Ectodermal cell (in vitro differentiated cells): ENCODE measurements around the gene TMEM135.
"Not testable (repeated sequence)": the region's sequence is repeated elsewhere in the genome, so short reads cannot be mapped to it uniquely, and the experiment has no call there.

Source experiments
- H3K27ac ChIP-seq: 2 replicates; pipeline ENCODE4 v1.7.0; 2013; ENCODE audit warnings: mild to moderate bottlenecking, low read depth, low read length; ENCODE audit not compliant: insufficient read depth, poor library complexity, severe bottlenecking
- H3K27me3 ChIP-seq: 2 replicates; pipeline ENCODE4 v1.7.0; 2013; ENCODE audit warnings: mild to moderate bottlenecking, low read length; ENCODE audit not compliant: insufficient read depth, control insufficient read depth, poor library complexity, severe bottlenecking
- H3K36me3 ChIP-seq: one replicate; pipeline ENCODE4 v1.7.0; 2013; ENCODE audit warnings: low read length; ENCODE audit not compliant: control insufficient read depth, insufficient read depth
- H3K4me1 ChIP-seq: one replicate; pipeline ENCODE4 v1.7.0; 2013; ENCODE audit warnings: low read length; ENCODE audit not compliant: control insufficient read depth, insufficient read depth
- H3K4me3 ChIP-seq: 2 replicates; pipeline ENCODE4 v1.7.0; 2013; ENCODE audit warnings: low read depth, low read length, control low read depth; ENCODE audit not compliant: insufficient read depth
- H3K9me3 ChIP-seq: 2 replicates; pipeline ENCODE4 v1.7.0; 2013; ENCODE audit warnings: mild to moderate bottlenecking, low read length, moderate library complexity; ENCODE audit not compliant: control insufficient read depth
- whole genome bisulfite sequencing, 2 experiments: methylation state at CpG; one replicate each; pipeline ENCODE4 v1.1.7; 2013; ENCODE audit warnings: missing lambda C conversion rate in 2 of 2; 5-methylcytosine and 5-hydroxymethylcytosine counted together

The TMEM135 gene

GRCh38 chr11:87150936-87151335, 113.2 kb downstream of the TMEM135 start:
- peaks cover 4% of the 10 kb centered on the region for H3K4me1 ChIP-seq
- H3K36me3 ChIP-seq = no peaks in the 10 kb centered on the region
- no peaks in the 10 kb centered on the region for H3K27me3 ChIP-seq
- 91 to 95% methylated on average over 1 of the region's 1 CpG for WGBS, 2 experiments
- H3K27ac ChIP-seq = no peak overlapping the region
- H3K9me3 ChIP-seq = no peaks in the 10 kb centered on the region
- H3K4me3 ChIP-seq = no peak overlapping the region

GRCh38 chr11:87154246-87154645, 116.5 kb downstream of the TMEM135 start:
- Histone ChIP-seq H3K4me1 (no peaks in the 10 kb centered on the region), H3K27me3 (no peaks in the 10 kb centered on the region), H3K27ac (no peak overlapping the region), H3K4me3 (no peak overlapping the region), H3K9me3 (no peaks in the 10 kb centered on the region), H3K36me3 (no peaks in the 10 kb centered on the region)
- WGBS, 2 experiments = 83 to 100% methylated on average over 1 to 2 of the region's 2 CpGs

DNA sequence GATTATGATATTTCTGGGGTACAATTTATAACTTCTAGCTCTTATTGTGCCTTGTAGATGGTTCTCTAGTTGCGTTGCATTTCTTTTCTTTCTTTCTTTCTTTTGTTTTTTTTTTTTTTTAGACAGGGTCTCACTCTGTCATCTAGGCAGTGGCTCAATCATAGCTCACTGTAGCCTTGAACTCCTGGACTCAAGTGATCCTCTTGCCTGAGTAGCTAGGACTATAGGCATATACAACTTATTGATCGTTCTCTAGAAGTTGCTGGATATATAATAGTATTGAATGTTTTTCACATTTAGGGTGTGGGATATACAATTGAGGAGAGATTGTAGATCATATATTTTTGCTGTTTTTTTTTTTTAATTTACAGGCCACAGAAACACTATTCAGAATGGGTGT, 119.2 kb downstream of the TMEM135 start:
- WGBS, 2 experiments = 93% methylated on average over 2 of the region's 2 CpGs
- no peak overlapping the region for H3K4me3 ChIP-seq
- no peaks in the 10 kb centered on the region for H3K9me3 ChIP-seq
- H3K4me1 ChIP-seq = no peaks in the 10 kb centered on the region
- H3K27ac ChIP-seq = no peak overlapping the region
- no peaks in the 10 kb centered on the region for H3K36me3 ChIP-seq
- H3K27me3 ChIP-seq = no peaks in the 10 kb centered on the region

DNA sequence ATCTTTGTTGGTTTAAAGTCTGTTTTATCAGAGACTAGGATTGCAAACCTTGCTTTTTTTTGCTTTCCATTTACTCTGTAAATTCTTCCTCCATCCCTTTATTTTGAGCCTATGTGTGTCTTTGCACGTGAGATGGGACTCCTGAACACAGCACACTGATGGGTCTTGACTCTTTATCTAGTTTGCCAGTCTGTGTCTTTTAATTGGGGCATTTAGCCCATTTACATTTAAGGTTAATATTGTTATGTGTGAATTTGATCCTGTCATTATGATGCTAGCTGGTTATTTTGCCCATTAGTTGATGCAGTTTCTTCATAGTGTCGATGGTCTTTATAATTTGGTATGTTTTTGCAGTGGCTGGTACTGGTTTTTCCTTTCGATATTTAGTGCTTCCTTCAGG, 131.3 kb downstream of the TMEM135 start:
- H3K9me3 ChIP-seq, H3K4me1 ChIP-seq, H3K27me3 ChIP-seq, H3K4me3 ChIP-seq, H3K36me3 ChIP-seq, H3K27ac ChIP-seq: not testable (repeated sequence)
- WGBS, 2 experiments = 95 to 97% methylated on average over 3 of the region's 3 CpGs

GRCh38 chr11:87173185-87174039, 135.7 kb downstream of the TMEM135 start:
- no peaks in the 10 kb centered on the region for H3K27me3 ChIP-seq
- WGBS, 2 experiments = 95 to 97% methylated on average over 2 to 3 of the region's 3 CpGs
- no peak overlapping the region for H3K4me3 ChIP-seq
- no peak overlapping the region for H3K27ac ChIP-seq
- no peaks in the 10 kb centered on the region for H3K36me3 ChIP-seq
- peaks cover under 1% of the 10 kb centered on the region for H3K9me3 ChIP-seq
- no peaks in the 10 kb centered on the region for H3K4me1 ChIP-seq

DNA sequence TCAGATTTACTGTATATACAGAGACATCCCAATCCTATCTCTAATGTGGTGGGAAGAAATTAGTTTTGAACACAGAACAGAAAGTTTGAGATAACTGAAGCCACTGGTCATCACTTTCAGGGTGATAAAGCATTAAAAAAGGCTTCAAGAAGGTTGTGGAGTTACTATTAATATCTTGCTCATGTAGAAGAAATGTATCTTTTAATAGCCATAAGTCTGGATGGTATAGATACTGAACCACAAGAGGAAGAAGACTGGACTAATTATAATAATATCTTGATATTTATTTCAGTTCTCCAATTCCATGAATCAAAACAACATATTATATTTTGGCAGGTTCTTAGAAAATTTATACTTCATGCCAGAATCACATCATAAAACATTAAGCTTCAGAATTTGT, 137.1 kb downstream of the TMEM135 start:
- Histone ChIP-seq H3K9me3 (no peaks in the 10 kb centered on the region), H3K27ac (no peak overlapping the region), H3K4me3 (no peak overlapping the region)

DNA sequence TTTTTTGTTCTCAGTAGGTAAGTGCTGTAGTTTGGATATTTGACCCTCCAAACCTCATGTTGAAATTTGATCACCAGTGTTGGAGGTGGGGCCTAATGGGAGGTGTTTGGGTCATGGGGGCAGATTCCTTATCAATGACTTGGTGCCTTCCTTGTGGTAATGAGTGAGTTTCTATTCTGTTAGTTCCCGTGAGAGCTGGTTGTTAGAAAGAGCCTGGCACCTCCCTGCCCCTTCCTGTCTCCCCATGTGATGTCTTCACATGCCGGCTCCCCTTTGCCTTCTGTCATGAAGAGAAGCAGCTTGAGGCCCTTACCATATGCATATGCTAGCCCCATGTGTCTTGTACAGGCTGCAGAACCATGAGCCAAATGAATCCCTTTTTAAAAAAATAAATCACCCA, 138.3 kb downstream of the TMEM135 start:
- Histone ChIP-seq H3K36me3 (no peaks in the 10 kb centered on the region), H3K27ac (no peak overlapping the region), H3K27me3 (no peaks in the 10 kb centered on the region), H3K4me1 (no peaks in the 10 kb centered on the region), H3K4me3 (no peak overlapping the region), H3K9me3 (no peaks in the 10 kb centered on the region)
- 75 to 82% methylated on average over 2 of the region's 2 CpGs for whole genome bisulfite sequencing, 2 experiments

More for the DNA sequence above, 137.1 kb downstream of the TMEM135 start:
- H3K36me3 ChIP-seq = no peaks in the 10 kb centered on the region
- H3K4me1 ChIP-seq = no peaks in the 10 kb centered on the region
- H3K27me3 ChIP-seq = no peaks in the 10 kb centered on the region

DNA sequence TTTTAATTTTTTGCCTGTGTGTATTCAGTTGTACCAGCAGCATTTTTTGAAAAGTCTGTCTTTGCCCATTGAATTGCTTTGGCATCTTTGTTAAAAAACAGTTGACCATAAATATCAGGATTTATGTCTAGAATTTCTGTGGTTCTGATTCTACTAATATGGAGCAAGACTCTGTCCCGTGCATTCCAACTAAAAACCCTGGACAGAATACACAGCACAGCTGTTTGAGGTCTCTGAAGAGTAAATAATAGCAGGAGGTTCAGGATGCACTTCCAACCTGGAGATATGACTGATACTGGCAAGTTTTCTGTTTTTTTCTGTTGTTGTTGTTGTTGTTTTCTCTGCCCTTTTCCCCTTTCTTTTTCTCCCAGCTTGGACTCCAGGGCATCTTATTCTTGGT, 141.9 kb downstream of the TMEM135 start:
- Histone ChIP-seq H3K27me3 (no peaks in the 10 kb centered on the region), H3K4me1 (no peaks in the 10 kb centered on the region), H3K9me3 (no peaks in the 10 kb centered on the region), H3K4me3 (no peak overlapping the region), H3K36me3 (no peaks in the 10 kb centered on the region), H3K27ac (no peak overlapping the region)
- 100% methylated on average over 1 of the region's 1 CpG for WGBS, 2 experiments

- no peak overlapping the region for H3K4me3 ChIP-seq
- H3K4me1 ChIP-seq = no peaks in the 10 kb centered on the region
- H3K27ac ChIP-seq = no peak overlapping the region
- no peaks in the 10 kb centered on the region for H3K9me3 ChIP-seq
- WGBS, 2 experiments = 92 to 96% methylated on average over 2 of the region's 2 CpGs
- H3K36me3 ChIP-seq = no peaks in the 10 kb centered on the region
- H3K27me3 ChIP-seq = no peaks in the 10 kb centered on the region
Observed at GRCh38 chr11:87180742-87181141, 143.0 kb downstream of the TMEM135 start.

- Histone ChIP-seq H3K9me3 (no peaks in the 10 kb centered on the region), H3K36me3 (no peaks in the 10 kb centered on the region), H3K27ac (no peak overlapping the region), H3K4me1 (no peaks in the 10 kb centered on the region), H3K27me3 (no peaks in the 10 kb centered on the region), H3K4me3 (no peak overlapping the region)
- 90 to 94% methylated on average over 3 of the region's 3 CpGs for WGBS, 2 experiments
Observed at GRCh38 chr11:87181143-87181542, 143.4 kb downstream of the TMEM135 start.
